NCI-H128 (cell line): ENCODE measurements around the gene CCDC33.

ENCODE experiments used
- DNase-seq: peaks from one replicate; lab custom pipeline; 2025; ENCODE audit not compliant: unreplicated experiment; lab: John Stamatoyannopoulos, UW

The CCDC33 gene

GRCh38 chr15:74281147-74282133, 45.3 kb downstream of the CCDC33 start:
- DNase-seq = no peak

GRCh38 chr15:74283368-74283767, 47.2 kb downstream of the CCDC33 start:
- DNase-seq = no peak

- DNase-seq = no peak
Observed at GRCh38 chr15:74289671-74290070, 53.5 kb downstream of the CCDC33 start.

- DNase-seq = no peak
Observed at GRCh38 chr15:74290645-74291044, 54.5 kb downstream of the CCDC33 start.

- DNase-seq = no peak
Observed at GRCh38 chr15:74291101-74292071, 55.3 kb downstream of the CCDC33 start.

- DNase-seq = no peak
Observed at GRCh38 chr15:74293021-74293810, 57.1 kb downstream of the CCDC33 start.

GRCh38 chr15:74294010-74294409, 57.9 kb downstream of the CCDC33 start:
- no peak for DNase-seq

GRCh38 chr15:74295800-74296199, 59.7 kb downstream of the CCDC33 start:
- no peak for DNase-seq

- DNase-seq = no peak
Observed at GRCh38 chr15:74297887-74298286, 61.8 kb downstream of the CCDC33 start.

GRCh38 chr15:74300057-74300795, 64.1 kb downstream of the CCDC33 start:
- no peak for DNase-seq

- DNase-seq = no peak
Observed at GRCh38 chr15:74301583-74302361, 65.6 kb downstream of the CCDC33 start.

- peak; percentile 67 for DNase-seq
Observed at GRCh38 chr15:74302821-74303359, 66.8 kb downstream of the CCDC33 start.

GRCh38 chr15:74303741-74304309, 67.7 kb downstream of the CCDC33 start:
- DNase-seq = no peak

- DNase-seq = no peak
Observed at GRCh38 chr15:74304431-74304830, 68.3 kb downstream of the CCDC33 start.

GRCh38 chr15:74305687-74306086, 69.6 kb downstream of the CCDC33 start:
- DNase-seq = no peak

GRCh38 chr15:74306781-74307217, 70.7 kb downstream of the CCDC33 start:
- no peak for DNase-seq

- DNase-seq = peak; percentile 50
Observed at GRCh38 chr15:74307827-74308811, 72.0 kb downstream of the CCDC33 start.
